ENCODE data around the gene PUS10. TPM values are rescaled to one million over a fixed set of nuclear protein-coding genes. Genes with fewer than 3 reads are reported as not detected.
A peak's percentile ranks its signal among the peaks of the same experiment; 100 is the strongest.

The PUS10 gene
- total RNA-seq, 2 experiments from 2014 or later, result 3.3 to 7.5 TPM

DNA sequence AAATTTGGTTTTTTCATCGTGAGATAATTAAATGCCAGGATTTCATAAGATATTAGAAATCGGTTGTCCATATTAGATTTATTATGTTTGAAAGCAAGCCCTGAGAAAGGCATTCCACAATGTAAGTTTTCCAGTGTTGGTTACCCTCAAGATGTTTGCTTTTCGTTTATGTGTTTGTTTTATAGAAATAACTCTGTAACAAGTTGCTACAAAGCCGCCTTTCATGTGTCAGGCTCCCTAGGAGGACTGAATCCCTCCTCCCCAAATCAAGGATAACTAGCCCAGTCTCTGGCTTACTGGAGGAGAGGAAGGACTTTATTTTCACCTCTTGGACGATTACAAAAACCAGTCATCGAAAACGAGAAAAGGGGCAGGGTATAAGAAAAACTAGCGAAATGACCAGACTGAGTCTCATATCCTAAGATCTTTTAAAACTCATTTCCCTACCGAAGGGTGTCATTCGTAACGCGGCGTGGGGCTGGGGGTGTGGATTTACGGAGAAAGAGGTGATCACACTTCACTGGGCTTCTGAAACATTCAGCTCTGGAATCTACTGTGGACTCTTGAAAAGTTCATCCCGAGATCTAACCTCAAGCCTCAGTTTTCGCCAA is 1.6 kb downstream of the PUS10 start:
- no peaks in the 10 kb centered on the region for H3K9me2 ChIP-seq (ENCODE audit: insufficient read depth, low read length)
- no peak for DNase-seq (ENCODE audit: low spot score)
- H2AFZ ChIP-seq (ENCODE audit: low read length), result peak overlapping the region; percentile 71
- H3K27ac ChIP-seq (ENCODE audit: low read depth, low read length, poor library complexity, severe bottlenecking), result peak overlapping the region; percentile 87
- H3K4me2 ChIP-seq (ENCODE audit: low read length), result peak overlapping the region; percentile 95
- no peak for TF ChIP-seq EZH2phosphoT487 (IDR thresholded peaks at IDR 0.05; ENCODE audit: borderline replicate concordance, low read depth, low read length)
- TF ChIP-seq, protein P1, sequence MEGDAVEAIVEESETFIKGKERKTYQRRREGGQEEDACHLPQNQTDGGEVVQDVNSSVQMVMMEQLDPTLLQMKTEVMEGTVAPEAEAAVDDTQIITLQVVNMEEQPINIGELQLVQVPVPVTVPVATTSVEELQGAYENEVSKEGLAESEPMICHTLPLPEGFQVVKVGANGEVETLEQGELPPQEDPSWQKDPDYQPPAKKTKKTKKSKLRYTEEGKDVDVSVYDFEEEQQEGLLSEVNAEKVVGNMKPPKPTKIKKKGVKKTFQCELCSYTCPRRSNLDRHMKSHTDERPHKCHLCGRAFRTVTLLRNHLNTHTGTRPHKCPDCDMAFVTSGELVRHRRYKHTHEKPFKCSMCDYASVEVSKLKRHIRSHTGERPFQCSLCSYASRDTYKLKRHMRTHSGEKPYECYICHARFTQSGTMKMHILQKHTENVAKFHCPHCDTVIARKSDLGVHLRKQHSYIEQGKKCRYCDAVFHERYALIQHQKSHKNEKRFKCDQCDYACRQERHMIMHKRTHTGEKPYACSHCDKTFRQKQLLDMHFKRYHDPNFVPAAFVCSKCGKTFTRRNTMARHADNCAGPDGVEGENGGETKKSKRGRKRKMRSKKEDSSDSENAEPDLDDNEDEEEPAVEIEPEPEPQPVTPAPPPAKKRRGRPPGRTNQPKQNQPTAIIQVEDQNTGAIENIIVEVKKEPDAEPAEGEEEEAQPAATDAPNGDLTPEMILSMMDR (conservative IDR thresholded peaks at IDR 0.05; ENCODE audit: low read length), result no peak
- intact Hi-C loops (cut with micrococcal nuclease; ENCODE audit: unreplicated experiment), result loop anchor here (1.0 to 5.0 kb wide), 4 partner anchors 50 to 521 kb away; partner anchors contain the start of gene XPO1
- peak overlapping the region; percentile 89 for H3K4me3 ChIP-seq (ENCODE audit: low read depth, low read length, poor library complexity, severe bottlenecking)
- peaks cover 22% of the 10 kb centered on the region for H3K4me1 ChIP-seq (ENCODE audit: insufficient read depth, low read length, poor library complexity, severe bottlenecking)
- CTCF ChIA-PET (ENCODE audit: unreplicated experiment), result no interaction called here
- POLR2A ChIA-PET, result interaction anchor here (0.6 to 1.4 kb wide), 4 partner anchors 10 to 584 kb away, joined by 3 read pairs; no protein-coding TSS in a partner anchor
- peaks cover 17% of the 10 kb centered on the region for H3K36me3 ChIP-seq (ENCODE audit: insufficient read depth, low read length)
- no peaks in the 10 kb centered on the region for H3K9me3 ChIP-seq (ENCODE audit: low read length)
- H3K79me2 ChIP-seq (ENCODE audit: insufficient read depth, low read depth, low read length), result peaks cover 50% of the 10 kb centered on the region
- TSS peak; percentile 76 for BruUV-seq (replicated peaks)
- peaks cover 6% of the 10 kb centered on the region; the same call in 1 of the 2 replicates for H4K20me1 ChIP-seq (ENCODE audit: insufficient read depth, low read length)

DNA sequence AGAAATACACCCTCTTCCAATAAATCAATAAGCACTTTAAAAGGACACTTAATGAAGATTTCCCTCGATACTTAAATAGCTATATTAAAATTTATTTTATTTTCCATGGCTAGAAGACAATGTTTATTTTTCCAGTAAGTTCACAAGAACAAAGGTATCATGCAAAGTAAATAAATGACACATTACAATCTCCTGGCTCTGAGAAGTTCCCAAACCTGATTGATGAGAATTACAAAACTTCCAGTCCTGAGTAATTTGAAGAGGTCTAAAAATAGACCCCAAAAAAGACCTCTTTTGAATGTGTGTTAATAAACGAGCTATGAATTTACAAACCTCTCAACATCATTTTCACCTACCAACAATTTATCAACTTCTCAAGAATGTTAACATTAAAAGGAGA is 2.1 kb downstream of the PUS10 start:
- Histone ChIP-seq H3K27ac (ENCODE audit: low read depth, low read length, poor library complexity, severe bottlenecking) (no peak overlapping the region), H4K20me1 (ENCODE audit: insufficient read depth, low read length) (peaks cover 6% of the 10 kb centered on the region; the same call in 1 of the 2 replicates), H3K4me1 (ENCODE audit: insufficient read depth, low read length, poor library complexity, severe bottlenecking) (peaks cover 22% of the 10 kb centered on the region), H3K9me3 (ENCODE audit: low read length) (no peaks in the 10 kb centered on the region), H3K4me2 (ENCODE audit: low read length) (peak overlapping the region; percentile 95), H3K79me2 (ENCODE audit: insufficient read depth, low read depth, low read length) (peaks cover 47% of the 10 kb centered on the region), H3K4me3 (ENCODE audit: low read depth, low read length, poor library complexity, severe bottlenecking) (peak overlapping the region; percentile 89), H3K36me3 (ENCODE audit: insufficient read depth, low read length) (peaks cover 12% of the 10 kb centered on the region), H2AFZ (ENCODE audit: low read length) (no peak overlapping the region; the same call in 1 of the 2 replicates), H3K9me2 (ENCODE audit: insufficient read depth, low read length) (no peaks in the 10 kb centered on the region)
- no peak for DNase-seq (ENCODE audit: low spot score)
- CTCF ChIA-PET (ENCODE audit: unreplicated experiment), result no interaction called here
- TF ChIP-seq EZH2phosphoT487 (IDR thresholded peaks at IDR 0.05; ENCODE audit: borderline replicate concordance, low read depth, low read length), result no peak
- TF ChIP-seq, protein P1 (conservative IDR thresholded peaks at IDR 0.05; ENCODE audit: low read length), result no peak
- intact Hi-C loops (cut with micrococcal nuclease; ENCODE audit: unreplicated experiment), result loop anchor here (2.0 to 5.0 kb wide), 2 partner anchors 161 to 521 kb away; partner anchors contain the start of gene XPO1
- BruUV-seq (replicated peaks), result no TSS peak
- POLR2A ChIA-PET, result interaction anchor here (0.6 to 1.4 kb wide), 3 partner anchors 10 to 585 kb away, joined by 3 read pairs; no protein-coding TSS in a partner anchor

DNA sequence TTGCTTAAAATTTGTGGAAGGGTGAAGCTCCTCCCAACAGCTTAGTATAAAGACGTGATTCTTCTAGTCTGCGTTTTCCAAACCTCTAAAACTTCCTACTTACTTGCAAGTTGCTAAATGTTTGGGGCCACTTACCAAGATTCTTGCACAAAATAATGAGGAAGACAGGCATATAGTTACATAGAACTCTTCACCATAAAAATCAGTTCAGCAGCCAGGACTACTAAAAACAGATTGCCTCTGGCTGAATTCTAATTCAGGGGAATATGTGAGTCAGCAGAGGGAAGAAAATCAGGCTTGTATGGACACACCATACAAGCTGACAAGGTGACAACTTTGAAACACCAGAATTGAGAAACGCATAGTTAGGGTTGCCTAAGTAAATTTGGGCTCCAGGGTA is 3.3 kb downstream of the PUS10 start:
- Histone ChIP-seq H3K4me3 (ENCODE audit: low read depth, low read length, poor library complexity, severe bottlenecking) (no peak overlapping the region), H3K4me2 (ENCODE audit: low read length) (no peak overlapping the region), H3K4me1 (ENCODE audit: insufficient read depth, low read length, poor library complexity, severe bottlenecking) (peaks cover 21% of the 10 kb centered on the region), H3K9me2 (ENCODE audit: insufficient read depth, low read length) (no peaks in the 10 kb centered on the region), H3K27ac (ENCODE audit: low read depth, low read length, poor library complexity, severe bottlenecking) (no peak overlapping the region), H3K36me3 (ENCODE audit: insufficient read depth, low read length) (peaks cover 2% of the 10 kb centered on the region), H3K79me2 (ENCODE audit: insufficient read depth, low read depth, low read length) (peaks cover 35% of the 10 kb centered on the region), H2AFZ (ENCODE audit: low read length) (no peak overlapping the region), H4K20me1 (ENCODE audit: insufficient read depth, low read length) (peaks cover 6% of the 10 kb centered on the region; the same call in 1 of the 2 replicates), H3K9me3 (ENCODE audit: low read length) (no peaks in the 10 kb centered on the region)
- POLR2A ChIA-PET, result no interaction called here
- DNase-seq (ENCODE audit: low spot score), result no peak
- intact Hi-C loops (cut with micrococcal nuclease; ENCODE audit: unreplicated experiment), result loop anchor here (5.0 kb wide), 1 partner anchor 523 kb away; the partner anchor contains the start of gene XPO1
- BruUV-seq (replicated peaks), result no TSS peak
- CTCF ChIA-PET (ENCODE audit: unreplicated experiment), result no interaction called here
- TF ChIP-seq, protein P1 (conservative IDR thresholded peaks at IDR 0.05; ENCODE audit: low read length), result no peak
- no peak for TF ChIP-seq EZH2phosphoT487 (IDR thresholded peaks at IDR 0.05; ENCODE audit: borderline replicate concordance, low read depth, low read length)
